CD8-positive, alpha-beta memory T cell (primary cell): ENCODE data around the gene TRMT61A. TPM values are rescaled to one million over a fixed set of nuclear protein-coding genes. Genes with fewer than 3 reads are reported as not detected.
"Not testable (repeated sequence)": the region's sequence is repeated elsewhere in the genome, so short reads cannot be mapped to it uniquely, and the experiment has no call there.

Experiments used
- CTCF ChIA-PET: fragments of 350-600 bp; sonication (Branson Sonifier 250); formaldehyde crosslinking; loops from one replicate; lab custom pipeline; 2021; ENCODE audit warnings: antibody characterized with exemption; lab: Charles Lee
- POLR2A ChIA-PET: fragments of 350-600 bp; sonication (Branson Sonifier 250); formaldehyde crosslinking; loops from one replicate; lab custom pipeline; 2021; ENCODE audit warnings: antibody characterized with exemption; lab: Charles Lee
- DNase-seq, 5 donors: peaks; one replicate each; pipeline versions ENCODE4 v3.0.0 to v3.0.0-alpha.2; 2020 to 2022; ENCODE audit warnings: mixed read lengths in 1 of 5
- H3K27ac ChIP-seq: one replicate; pipeline ENCODE4 v1.7.0; 2013; ENCODE audit warnings: low read depth, mild to moderate bottlenecking, low read length, moderate library complexity
- H3K27me3 ChIP-seq: 2 replicates; pipeline ENCODE4 v1.7.0; 2013; ENCODE audit warnings: low read length, mild to moderate bottlenecking; ENCODE audit not compliant: insufficient read depth, poor library complexity, severe bottlenecking
- H3K36me3 ChIP-seq: 2 replicates; pipeline ENCODE4 v1.7.0; 2013; ENCODE audit warnings: mild to moderate bottlenecking, low read length, moderate library complexity; ENCODE audit not compliant: insufficient read depth
- H3K4me1 ChIP-seq: 2 replicates; pipeline ENCODE4 v1.7.0; 2013; ENCODE audit warnings: mild to moderate bottlenecking, low read length, moderate library complexity; ENCODE audit not compliant: insufficient read depth
- H3K4me3 ChIP-seq: 2 replicates; pipeline ENCODE4 v1.7.0; 2013; ENCODE audit warnings: mild to moderate bottlenecking, low read length
- H3K9me3 ChIP-seq: 2 replicates; pipeline ENCODE4 v1.7.0; 2013; ENCODE audit warnings: mild to moderate bottlenecking, low read length
- H3K27ac Mint-ChIP-seq, 8 donors: one replicate each; pipeline ENCODE4 v1.8.0; 2020 to 2021; ENCODE audit warnings: mixed read lengths in 8 of 8, mild to moderate bottlenecking in 6 of 8, inconsistent platforms in 3 of 8, moderate library complexity in 3 of 8
- H3K27me3 Mint-ChIP-seq, 2 donors: one replicate each; pipeline ENCODE4 v1.8.0; 2020 to 2021; ENCODE audit warnings: mixed read lengths in 2 of 2, mild to moderate bottlenecking in 1 of 2, moderate library complexity in 1 of 2
- H3K36me3 Mint-ChIP-seq, 3 donors: one replicate each; pipeline ENCODE4 v1.8.0; 2020 to 2021; ENCODE audit warnings: mixed read lengths in 3 of 3, inconsistent platforms in 1 of 3, mild to moderate bottlenecking in 1 of 3
- H3K4me1 Mint-ChIP-seq, 3 donors: one replicate each; pipeline ENCODE4 v1.8.0; 2020 to 2021; ENCODE audit warnings: mixed read lengths in 3 of 3, inconsistent platforms in 1 of 3, mild to moderate bottlenecking in 1 of 3
- H3K4me3 Mint-ChIP-seq, 7 donors: one replicate each; pipeline ENCODE4 v1.8.0; 2020 to 2021; ENCODE audit warnings: mixed read lengths in 7 of 7, mild to moderate bottlenecking in 6 of 7, moderate library complexity in 4 of 7, inconsistent platforms in 2 of 7
- H3K9me3 Mint-ChIP-seq, 5 donors: one replicate each; pipeline ENCODE4 v1.8.0; 2020 to 2022; ENCODE audit warnings: mixed read lengths in 5 of 5, mild to moderate bottlenecking in 3 of 5, moderate library complexity in 2 of 5, inconsistent platforms in 1 of 5
- polyA plus RNA-seq: library from polyadenylated mRNA; unstranded; fragments of 300-500 nt; fragmentation: Illumina TruSeq; gene quantifications from one replicate; pipeline ENCODE4 v1.2.3, GENCODE V29; 2021
- total RNA-seq, 2 experiments: library from RNA; stranded (reverse); gene quantifications; one replicate each; pipeline ENCODE4 v1.2.3, GENCODE V29; 2021

The TRMT61A gene
- total and polyA plus RNA-seq, 3 experiments from 2014 or later = 8.2 to 29.5 (median 28.4) TPM

DNA sequence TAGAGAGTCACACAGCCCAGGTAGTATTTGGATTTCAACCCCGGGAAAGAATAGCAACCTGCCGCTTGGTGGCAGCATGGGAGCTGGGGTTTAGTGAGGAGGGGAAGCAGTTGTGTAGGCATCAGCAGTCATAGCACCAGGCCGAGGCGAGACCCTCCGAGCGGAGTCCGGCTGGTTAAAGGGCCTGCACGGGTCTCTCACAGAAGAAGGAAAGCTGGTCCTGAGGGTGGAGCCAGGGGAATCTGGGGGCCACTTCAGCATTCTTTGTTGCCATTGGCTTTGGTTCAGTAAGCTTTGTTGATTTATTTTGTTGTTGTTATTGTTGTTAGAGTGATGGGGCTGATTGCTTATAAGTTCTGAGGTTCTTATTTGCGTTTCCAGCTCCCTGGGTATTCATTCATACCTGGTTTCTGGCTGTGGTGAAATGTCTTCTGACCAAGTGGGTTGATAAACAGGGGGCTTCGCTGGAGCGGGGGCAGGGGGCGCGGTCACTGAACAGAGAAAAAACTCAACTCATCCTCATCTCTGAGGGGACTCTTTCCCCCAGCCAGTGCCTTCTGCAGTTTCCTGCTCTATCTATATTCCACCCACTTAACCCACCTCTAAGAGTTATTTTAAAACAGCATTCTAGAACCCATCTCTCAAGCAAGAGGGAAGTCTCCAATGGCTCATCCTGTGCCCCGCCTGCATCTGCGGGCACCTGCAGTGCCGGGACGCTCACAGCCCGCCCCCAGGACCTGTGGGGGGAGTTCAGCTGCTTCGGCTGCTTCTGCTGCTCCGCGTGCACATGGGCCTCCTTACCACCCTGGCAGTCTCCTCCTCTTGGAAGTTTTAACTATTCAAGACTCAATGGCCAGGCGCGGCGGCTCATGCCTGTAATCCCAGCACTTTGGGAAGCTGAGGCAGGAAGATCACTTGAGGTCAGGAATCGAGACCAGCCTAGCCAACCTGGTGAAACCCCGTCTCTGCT, 18.0 kb upstream of the TRMT61A start:
- H3K4me1 Mint-ChIP-seq = peaks cover 0 to 4% (median 3%) of the 10 kb centered on the region in 3 donors
- H3K9me3 ChIP-seq = no peaks in the 10 kb centered on the region

DNA sequence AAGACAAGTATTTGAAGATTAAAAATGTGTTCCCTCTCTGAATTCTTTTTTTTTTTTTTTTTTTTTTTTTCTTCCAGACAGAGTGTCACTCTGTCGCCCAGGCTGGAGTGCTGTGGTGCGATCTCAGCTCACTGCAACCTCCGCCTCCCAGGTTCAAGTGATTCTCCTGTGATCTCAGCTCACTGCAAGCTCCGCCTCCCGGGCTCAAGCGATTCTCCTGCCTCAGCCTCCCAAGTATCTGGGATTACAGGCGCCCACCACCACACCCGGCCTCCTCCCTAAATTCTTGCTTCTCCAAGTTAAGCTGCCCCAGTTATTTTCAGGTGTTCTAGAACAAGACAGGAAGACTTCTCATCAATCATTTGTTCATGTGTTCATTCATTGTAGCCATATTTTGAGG, 16.8 kb upstream of the TRMT61A start:
- CTCF ChIA-PET, DNase-seq, H3K36me3 ChIP-seq, POLR2A ChIA-PET, H3K9me3 ChIP-seq, H3K27ac ChIP-seq, H3K9me3 Mint-ChIP-seq, H3K4me3 Mint-ChIP-seq, H3K4me1 ChIP-seq, H3K4me3 ChIP-seq, H3K4me1 Mint-ChIP-seq, H3K27me3 ChIP-seq, H3K27me3 Mint-ChIP-seq: not testable (repeated sequence)
- Mint-ChIP-seq H3K27ac (peak overlapping the region in 1 of 8 donors; percentile 79), H3K36me3 (peaks cover 0 to 39% (median 0%) of the 10 kb centered on the region in 3 donors)

More for the DNA sequence above, 18.0 kb upstream of the TRMT61A start:
- DNase-seq = no peak
- Mint-ChIP-seq H3K4me3 (peak overlapping the region in 1 of 7 donors; percentile 48), H3K27ac (peak overlapping the region in 1 of 8 donors; percentile 26), H3K27me3 (no peaks in the 10 kb centered on the region), H3K36me3 (peaks cover 0 to 45% (median 0%) of the 10 kb centered on the region in 3 donors), H3K9me3 (no peaks in the 10 kb centered on the region)
- no peaks in the 10 kb centered on the region for H3K36me3 ChIP-seq
- H3K27ac ChIP-seq = no peak overlapping the region
- no peaks in the 10 kb centered on the region for H3K4me1 ChIP-seq
- no peaks in the 10 kb centered on the region for H3K27me3 ChIP-seq
- ChIA-PET CTCF (interaction anchor here (0.9 to 1.5 kb wide), 2 partner anchors 11 to 36 kb away, joined by 3 read pairs; no protein-coding TSS in a partner anchor), POLR2A (no interaction called here)
- H3K4me3 ChIP-seq = no peak overlapping the region

DNA sequence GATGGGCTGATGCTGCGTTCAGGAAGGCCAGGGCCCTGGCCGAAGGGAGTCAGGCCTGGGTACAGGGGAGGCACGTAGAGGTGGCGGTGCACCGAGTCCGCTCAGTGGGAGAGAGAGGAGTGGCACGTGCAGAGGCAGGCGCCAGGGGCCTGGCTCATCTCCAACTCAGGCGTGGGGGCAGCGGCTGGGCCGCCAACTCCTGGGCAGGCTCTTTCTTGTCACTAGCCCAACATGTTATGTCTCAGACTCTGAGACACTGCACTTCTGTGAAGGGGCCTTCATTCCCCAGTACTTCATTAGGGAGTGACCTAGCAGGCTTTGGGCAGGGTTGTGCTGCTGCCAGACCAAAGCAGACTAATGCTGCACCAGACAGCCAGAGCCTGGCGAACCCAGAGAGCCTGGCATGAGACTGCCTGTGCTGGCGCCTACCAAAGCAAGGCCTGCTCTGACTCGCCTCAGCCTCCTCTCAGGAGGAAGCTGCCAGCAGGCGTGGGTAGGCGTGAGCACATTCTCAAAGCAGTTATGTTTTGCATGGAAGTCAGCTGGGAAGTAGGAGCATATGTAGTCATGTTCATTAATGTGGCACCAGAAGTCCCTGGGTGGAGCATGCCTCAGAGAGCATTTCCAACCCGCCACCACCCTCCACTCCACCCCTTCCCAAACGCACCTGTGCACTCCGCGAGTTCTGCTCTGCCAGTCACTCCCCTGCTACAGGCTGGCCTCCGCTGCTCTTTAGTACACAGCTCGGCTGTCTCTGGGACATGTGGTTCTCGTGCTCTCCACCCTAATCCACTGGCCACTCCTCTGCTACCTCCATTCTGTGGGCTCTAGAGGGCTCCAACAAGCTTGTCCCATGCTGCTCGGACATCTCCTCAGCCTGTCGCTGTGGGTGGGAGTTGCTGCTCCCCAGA, 16.0 kb upstream of the TRMT61A start:
- ChIA-PET POLR2A (no interaction called here), CTCF (no interaction called here)
- DNase-seq = peak in 1 of 5 donors; percentile 14
- Histone ChIP-seq H3K9me3 (no peaks in the 10 kb centered on the region), H3K27ac (no peak overlapping the region), H3K4me3 (no peak overlapping the region), H3K27me3 (no peaks in the 10 kb centered on the region), H3K36me3 (no peaks in the 10 kb centered on the region), H3K4me1 (no peaks in the 10 kb centered on the region)
- Mint-ChIP-seq H3K27me3 (no peaks in the 10 kb centered on the region), H3K36me3 (peaks cover 0 to 33% (median 0%) of the 10 kb centered on the region in 3 donors), H3K9me3 (no peaks in the 10 kb centered on the region), H3K4me3 (peak overlapping the region in 1 of 7 donors; percentile 63), H3K27ac (peak overlapping the region in 2 of 8 donors; percentile 11 to 46), H3K4me1 (peaks cover 0 to 4% (median 3%) of the 10 kb centered on the region in 3 donors)

DNA sequence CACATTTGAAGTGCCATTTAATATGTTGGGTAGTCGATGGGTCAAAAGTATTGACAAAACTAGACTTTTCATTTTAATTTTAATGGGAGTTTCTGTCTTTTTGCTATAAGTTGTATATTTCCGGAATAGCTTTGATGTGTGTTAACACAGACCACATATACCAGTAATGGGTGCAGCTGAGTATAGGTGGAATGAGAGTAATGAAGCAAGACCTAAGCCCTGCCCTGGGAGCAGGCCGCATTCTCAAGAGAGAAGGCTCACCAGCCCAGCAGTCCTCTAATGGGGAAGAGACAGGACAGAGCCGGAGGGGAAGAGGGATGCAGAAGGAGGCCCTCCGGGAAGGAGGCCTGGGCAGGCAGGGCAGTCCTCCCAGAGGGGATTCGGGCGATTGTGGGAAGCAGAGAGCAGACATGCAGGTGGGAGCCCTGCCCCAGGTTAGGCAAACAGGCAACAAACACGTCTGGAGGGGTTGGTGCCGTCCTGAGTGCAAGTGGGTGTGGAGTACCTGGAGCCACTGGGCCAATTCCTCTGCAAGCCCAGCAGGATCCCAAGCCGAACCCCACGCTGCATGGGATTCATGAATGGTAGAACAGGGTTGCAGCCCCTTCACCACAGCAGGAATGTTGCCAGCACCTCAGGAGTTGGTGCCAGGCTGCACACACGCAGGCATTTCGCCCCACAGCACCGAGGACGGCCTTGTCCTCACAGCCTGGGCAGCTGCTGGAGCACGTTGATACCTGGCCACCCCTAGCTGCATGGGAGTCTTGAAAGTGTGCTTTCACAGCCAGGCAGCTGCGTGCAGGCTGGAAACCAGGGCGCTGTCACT, 14.2 kb upstream of the TRMT61A start:
- Mint-ChIP-seq H3K27me3 (peaks cover 0 to 5% of the 10 kb centered on the region in 2 donors), H3K9me3 (no peaks in the 10 kb centered on the region), H3K36me3 (peaks cover 0 to 23% (median 0%) of the 10 kb centered on the region in 3 donors), H3K27ac (no peak overlapping the region), H3K4me1 (peaks cover 0 to 12% (median 7%) of the 10 kb centered on the region in 3 donors), H3K4me3 (no peak overlapping the region)
- Histone ChIP-seq H3K27me3 (no peaks in the 10 kb centered on the region), H3K9me3 (no peaks in the 10 kb centered on the region), H3K4me1 (peaks cover 8% of the 10 kb centered on the region), H3K27ac (no peak overlapping the region), H3K36me3 (no peaks in the 10 kb centered on the region), H3K4me3 (no peak overlapping the region)
- CTCF ChIA-PET = interaction anchor here (0.9 kb wide), 1 partner anchor 34 kb away, joined by 3 read pairs; no protein-coding TSS in a partner anchor
- DNase-seq = peak in 1 of 5 donors; percentile 25
- POLR2A ChIA-PET = no interaction called here

DNA sequence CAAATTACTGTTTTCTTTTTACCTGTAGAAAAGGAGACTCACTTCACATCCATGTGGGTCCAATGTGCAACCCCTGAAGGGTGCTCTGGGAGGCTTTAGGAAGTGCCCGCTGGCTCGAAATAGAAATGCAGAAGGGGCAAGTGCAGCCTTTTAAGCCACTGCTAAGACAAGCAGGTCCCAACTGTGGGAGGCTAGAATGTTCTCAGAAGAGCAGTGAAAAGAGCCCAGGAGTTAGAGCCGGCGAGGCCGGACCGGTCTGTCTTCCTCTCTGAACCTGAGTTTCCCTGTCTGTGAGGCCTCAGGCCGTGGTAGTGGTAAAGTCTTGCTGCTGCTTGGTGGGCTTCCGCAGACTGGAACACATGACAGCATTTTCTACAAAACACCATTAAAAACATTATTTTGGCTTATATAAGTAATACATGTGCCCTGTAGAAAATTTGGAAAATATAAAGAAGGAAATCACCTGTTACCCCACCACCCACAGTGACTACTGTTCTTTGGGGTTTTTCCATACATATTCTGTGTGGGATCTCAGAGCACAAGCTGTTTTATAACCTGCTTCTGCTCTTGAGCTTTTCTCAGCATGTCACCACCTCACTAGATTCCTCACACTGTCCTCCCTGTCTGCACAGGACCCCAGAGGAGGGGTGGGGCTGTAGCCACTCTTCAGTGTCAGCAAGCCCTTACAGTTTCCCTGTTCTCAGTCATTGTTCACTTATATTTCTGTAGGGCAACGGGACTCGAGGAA, 12.4 kb upstream of the TRMT61A start:
- no peak overlapping the region for H3K27ac ChIP-seq
- Mint-ChIP-seq H3K9me3 (no peaks in the 10 kb centered on the region), H3K27ac (no peak overlapping the region), H3K4me3 (no peak overlapping the region), H3K4me1 (peaks cover 0 to 16% (median 8%) of the 10 kb centered on the region in 3 donors), H3K27me3 (peaks cover 0 to 5% of the 10 kb centered on the region in 2 donors), H3K36me3 (peaks cover 0 to 8% (median 0%) of the 10 kb centered on the region in 3 donors)
- no peak overlapping the region for H3K4me3 ChIP-seq
- no peaks in the 10 kb centered on the region for H3K36me3 ChIP-seq
- DNase-seq = peak in 1 of 5 donors; percentile 6
- ChIA-PET CTCF (interaction anchor here (2.8 to 5.5 kb wide), 3 partner anchors 8 to 31 kb away, joined by 10 to 61 read pairs (median 22); partner anchors contain the start of gene TRMT61A), POLR2A (no interaction called here)
- H3K4me1 ChIP-seq = peaks cover 13% of the 10 kb centered on the region
- H3K9me3 ChIP-seq = no peaks in the 10 kb centered on the region
- no peaks in the 10 kb centered on the region for H3K27me3 ChIP-seq

DNA sequence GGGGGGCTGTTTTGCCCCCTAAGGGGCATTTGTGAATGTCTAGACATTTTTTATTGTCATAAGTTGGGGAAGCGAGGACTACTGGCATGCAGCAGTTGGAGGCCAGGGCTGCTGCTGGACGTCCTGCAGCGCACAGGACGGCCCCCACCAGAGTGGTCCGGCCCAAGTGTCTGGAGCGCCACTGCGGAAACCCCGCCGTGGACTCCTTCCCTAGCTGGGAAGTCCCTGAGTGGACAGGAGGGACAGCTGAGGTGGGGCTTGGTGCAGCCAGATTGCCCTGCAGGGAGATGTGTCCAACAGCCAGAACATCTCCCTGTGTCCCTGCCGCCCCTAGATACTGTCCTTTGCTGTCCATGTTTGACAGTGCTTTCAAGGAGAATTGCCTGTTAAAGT, 11.8 kb upstream of the TRMT61A start:
- H3K4me1 Mint-ChIP-seq = peaks cover 0 to 16% (median 8%) of the 10 kb centered on the region in 3 donors
- H3K36me3 ChIP-seq = no peaks in the 10 kb centered on the region
- no peak overlapping the region for H3K27ac Mint-ChIP-seq
- no peaks in the 10 kb centered on the region for H3K9me3 Mint-ChIP-seq
- H3K27ac ChIP-seq = no peak overlapping the region
- H3K27me3 ChIP-seq = no peaks in the 10 kb centered on the region
- H3K27me3 Mint-ChIP-seq = peaks cover 0 to 5% of the 10 kb centered on the region in 2 donors
- DNase-seq = peak in 1 of 5 donors; percentile 35
- peaks cover 0 to 8% (median 0%) of the 10 kb centered on the region in 3 donors for H3K36me3 Mint-ChIP-seq
- no peak overlapping the region for H3K4me3 ChIP-seq
- POLR2A ChIA-PET = no interaction called here
- H3K4me3 Mint-ChIP-seq = no peak overlapping the region
- peaks cover 13% of the 10 kb centered on the region for H3K4me1 ChIP-seq
- H3K9me3 ChIP-seq = no peaks in the 10 kb centered on the region
- CTCF ChIA-PET = interaction anchor here (2.5 to 5.5 kb wide), 4 partner anchors 9 to 31 kb away, joined by 10 to 61 read pairs (median 21); partner anchors contain the start of gene TRMT61A
